GM19240 (cell line): ENCODE results near the gene DUSP18.
A peak's percentile ranks its signal among the peaks of the same experiment; 100 is the strongest.
"Not testable (repeated sequence)": the region's sequence is repeated elsewhere in the genome, so short reads cannot be mapped to it uniquely, and the experiment has no call there.

Experiments used
- DNase-seq: peaks from one replicate; pipeline ENCODE4 v3.0.0; 2011; ENCODE audit warnings: low spot score; ENCODE audit not compliant: insufficient read length

Gene DUSP18

DNA sequence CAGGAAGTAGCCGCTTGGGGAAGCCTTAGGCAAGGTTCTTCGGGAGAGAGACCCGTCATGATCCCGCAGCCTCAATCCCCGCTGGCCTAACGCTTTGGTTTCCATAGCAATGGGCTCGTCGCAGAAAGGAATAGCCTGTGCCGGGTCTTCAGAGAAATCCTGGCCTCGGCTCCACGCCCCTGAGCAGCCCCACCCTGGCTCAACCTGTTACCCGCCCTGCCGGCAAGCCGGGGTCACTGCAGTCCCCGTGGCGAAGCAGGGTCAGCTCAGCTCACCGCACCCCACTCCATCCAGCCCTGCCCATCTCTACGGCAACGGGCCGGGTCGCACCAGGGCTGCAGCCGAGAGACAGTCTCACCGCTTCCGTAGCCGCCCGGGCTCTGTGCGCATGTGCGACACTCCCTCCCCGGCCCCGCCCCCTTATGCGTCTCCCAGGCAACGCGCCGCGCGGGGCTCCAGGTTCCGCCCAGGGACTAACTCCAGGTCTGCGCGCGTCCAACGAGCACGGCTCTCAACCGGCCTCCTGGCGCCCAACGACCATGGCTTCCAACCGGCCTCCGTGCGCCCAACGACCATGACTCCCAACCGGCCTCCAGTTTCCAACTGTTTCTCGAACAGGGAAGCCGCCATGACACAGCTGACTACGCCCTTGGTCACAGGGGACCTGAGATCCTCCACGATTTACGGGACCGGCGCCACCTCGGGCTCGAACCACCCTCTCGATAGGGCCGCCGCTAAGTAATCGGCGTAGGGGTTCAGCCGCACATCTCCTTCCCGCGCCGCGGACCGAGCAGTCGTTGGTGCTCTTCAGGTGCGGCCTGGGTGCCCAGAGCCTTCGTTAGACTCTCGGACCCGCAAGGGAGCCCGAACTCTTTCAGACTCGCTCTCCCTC, at the start of gene DUSP18:
Gene DUSP18, minus strand, starts transcription at position 382 of the 892 bp plus-strand sequence. CDS start 3,872 bp downstream, outside the sequence.
- DNase-seq = peak; percentile 99

DNA sequence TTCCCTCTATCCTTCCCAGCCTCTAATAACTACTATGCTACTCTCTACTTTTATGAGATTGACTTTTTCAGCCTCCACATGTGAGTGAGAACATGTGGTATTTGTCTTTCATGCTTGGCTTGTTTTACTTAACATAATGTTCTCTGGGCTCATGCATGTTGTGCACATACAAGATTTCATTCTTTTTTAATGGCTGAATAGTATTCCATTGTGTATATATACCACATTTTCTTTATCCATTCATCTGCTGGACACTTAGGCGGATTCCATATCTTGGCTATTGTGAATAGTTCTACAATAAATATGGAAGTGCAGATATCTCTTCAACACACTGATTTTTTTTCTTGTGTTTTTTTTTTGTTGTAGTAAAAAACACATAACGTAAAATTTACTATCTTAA, 46.4 kb upstream of the DUSP18 start:
- no peak for DNase-seq

DNA sequence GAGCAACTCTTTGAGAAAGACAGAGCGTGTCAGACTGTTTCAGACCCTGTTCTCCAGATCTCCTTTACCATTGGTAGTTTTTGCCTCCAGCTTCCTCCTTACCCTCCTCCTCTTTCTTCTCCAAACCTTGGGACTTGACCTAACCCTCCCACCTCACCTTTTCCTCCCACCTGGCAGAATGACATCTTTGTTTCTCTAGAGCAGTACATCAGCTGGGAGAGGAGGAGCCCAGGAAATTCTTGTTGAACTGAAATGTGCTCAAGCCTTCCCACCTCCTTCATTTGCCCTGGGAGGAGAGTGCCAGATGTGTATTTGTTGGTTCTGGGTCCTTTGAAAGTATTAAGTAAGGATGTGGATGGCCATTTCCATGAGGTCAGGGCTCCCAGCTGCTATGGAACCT, 44.4 kb upstream of the DUSP18 start:
- no peak for DNase-seq

DNA sequence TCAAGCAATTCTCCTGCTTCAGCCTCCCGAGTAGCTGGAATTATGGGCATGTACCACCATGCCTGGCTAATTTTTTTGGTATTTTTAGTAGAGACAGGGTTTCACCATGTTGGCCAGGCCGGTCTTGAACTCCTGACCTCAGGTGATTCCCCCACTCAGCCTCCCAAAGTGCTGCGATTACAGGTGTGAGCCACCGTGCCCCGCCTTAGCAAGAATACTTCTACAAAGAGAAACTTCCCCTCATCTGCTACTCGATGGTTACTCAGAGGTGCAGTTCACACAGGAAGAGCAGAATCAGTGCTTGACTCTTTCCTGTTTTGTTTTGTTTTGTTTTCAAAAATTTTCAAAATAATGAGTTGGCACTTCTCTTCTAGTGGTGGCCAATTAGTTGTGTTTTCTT, 42.3 kb upstream of the DUSP18 start:
- not testable (repeated sequence) for DNase-seq

DNA sequence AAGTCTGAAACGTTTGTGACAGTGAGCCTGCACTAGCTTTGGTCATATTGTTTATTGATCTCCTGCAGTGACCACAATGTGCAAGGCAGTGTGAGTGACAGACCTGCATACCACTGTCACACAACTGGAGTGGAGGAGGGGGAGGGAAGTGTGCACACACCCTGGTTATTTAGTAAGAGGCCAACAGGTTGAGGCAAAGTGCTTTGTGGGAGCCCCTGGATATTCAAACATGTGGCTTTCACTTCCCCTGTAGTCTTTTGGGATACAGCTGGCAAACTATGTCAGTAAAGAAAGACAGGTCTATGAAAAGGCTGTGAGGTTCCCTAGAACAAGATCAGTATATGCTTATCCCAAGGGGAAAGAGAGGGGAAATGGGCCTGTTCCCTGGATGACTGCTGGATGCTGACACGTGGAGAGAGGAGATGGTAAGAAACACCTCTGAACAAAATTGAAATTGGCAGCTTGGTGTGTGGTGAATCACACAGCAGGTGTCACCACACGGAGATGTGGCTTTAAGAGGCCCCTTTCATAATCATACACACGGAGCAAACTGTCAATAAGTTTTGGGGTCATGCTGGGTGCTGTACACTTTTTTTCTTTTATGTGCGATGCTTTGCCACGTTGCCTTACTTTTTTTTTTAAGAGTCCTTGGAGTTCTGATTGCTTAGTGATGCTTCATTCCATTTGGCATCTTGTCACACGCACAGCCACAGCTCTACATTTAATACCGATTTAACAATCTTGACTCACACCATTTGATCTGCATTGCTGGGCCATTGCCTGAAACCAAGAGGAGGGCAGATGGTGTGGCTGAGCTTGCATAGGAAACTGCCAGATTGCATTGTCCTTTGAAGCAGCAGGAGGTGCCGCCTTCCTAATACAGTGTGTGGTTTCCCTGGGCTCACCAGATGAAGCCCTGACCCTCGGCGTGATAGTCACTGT, 38.3 kb upstream of the DUSP18 start:
- no peak for DNase-seq

DNA sequence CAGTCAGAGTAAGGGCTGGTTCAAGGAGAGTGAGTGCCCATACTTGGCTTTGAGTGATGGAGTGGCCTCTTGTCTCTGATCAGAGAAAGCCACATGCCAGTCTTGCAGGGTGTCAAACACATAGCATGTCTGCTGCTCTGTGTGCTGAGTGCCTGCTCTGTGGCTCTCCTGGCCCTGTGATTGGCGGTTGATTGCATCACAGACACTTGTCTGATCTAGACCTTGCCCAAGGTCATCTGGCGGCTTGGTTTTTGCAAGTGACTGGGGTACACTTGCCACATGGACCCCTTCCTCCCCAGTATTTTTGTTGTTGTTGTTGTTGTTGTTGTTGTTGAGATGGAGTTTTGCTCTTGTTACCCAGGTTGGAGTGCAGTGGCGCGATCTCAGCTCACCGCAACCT, 37.3 kb upstream of the DUSP18 start:
- DNase-seq = no peak

DNA sequence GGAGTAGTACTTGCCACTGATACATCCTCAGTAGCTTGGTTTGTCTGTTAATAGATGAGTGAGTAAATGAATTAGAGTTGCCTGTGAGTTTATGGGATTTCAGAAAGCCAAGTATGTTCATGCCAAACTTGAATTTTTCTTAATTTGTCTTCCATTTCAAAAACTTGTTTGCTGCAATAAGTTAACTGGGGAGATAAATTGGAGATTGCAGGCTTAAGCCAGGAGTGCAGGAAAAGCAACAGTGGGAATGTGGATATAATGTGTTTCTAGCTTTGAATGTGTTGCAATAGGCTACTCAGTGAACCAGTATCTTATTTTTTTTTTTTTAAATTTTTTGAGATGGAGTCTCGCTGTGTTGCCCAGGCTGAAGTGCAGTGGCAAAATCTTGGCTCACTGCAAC, 35.2 kb upstream of the DUSP18 start:
- DNase-seq = no peak

DNA sequence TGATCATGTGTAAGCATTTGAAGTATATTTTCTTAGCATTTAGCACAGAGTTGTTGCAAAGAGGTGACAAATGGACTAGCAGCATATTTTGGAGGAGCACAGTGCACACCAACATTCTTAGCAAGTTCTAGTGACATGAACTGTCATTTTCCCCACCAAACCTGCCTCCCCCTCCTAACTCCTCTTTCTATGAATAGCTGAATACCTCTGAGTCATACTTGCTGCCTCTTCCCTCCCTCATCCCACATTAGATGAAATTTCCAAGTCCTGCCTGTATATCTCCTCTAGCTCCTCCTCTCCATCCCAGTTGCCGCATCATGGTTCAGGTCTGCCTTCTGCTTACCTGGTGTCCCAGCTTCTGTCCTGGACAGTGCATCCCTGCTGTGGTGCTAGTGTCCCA, 34.2 kb upstream of the DUSP18 start:
- DNase-seq = no peak

DNA sequence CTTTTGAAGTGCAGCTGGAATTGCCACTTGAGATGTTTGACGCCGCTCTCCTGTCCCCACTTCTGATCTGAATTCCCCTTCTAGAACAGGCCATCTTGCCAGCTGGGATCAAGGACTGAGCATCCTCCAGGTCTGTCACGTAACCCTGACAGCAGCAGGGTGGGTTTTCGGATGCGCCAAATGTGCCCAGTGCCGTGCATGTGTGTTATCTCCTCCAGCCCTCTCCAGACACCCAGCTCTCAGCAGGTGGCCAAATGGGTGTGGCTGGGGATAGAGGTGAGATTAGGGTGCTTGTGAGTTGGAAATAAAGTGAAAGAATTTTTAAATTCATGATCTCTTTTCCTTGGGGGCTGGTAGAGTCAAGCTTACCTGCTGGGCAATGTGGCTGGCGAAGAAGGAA, 30.3 kb upstream of the DUSP18 start:
- DNase-seq = no peak

DNA sequence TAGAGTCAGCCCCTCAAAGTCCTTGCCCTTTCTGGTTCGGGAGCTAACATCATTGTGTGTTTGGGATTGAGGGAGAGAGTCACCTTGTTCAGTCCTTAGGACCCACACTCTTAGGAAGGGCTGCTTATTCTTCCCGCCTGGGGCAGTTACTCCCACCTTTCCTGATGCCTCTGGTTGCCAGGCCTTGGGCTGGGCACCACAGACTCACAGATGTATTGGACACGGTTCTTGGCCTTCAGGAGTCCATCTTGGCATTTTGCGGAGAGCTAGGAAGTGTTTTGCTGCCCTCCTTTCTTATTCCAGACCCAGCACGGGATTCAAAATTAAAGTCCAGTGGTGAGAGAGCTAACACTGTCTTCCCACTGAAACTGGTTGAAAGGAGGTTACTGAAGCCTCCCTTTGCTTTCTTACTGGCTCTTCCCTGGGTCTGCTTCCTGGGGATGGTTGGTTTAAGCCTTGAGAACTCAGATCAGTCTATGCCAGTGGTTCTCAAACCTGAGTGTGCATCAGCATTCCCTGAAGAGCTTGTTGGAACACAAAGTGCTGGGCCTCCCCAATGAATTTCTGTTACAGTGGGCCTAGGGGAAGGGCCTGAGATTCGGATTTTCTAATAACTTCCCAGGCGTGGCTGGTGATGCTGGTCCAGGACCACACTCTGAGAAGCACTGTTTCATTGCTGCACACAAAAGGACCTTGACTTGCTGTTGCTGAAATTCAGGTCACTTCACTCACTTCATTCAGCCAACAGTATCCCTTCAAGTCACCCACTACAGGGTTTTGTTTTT, 28.4 kb upstream of the DUSP18 start:
- DNase-seq = no peak

DNA sequence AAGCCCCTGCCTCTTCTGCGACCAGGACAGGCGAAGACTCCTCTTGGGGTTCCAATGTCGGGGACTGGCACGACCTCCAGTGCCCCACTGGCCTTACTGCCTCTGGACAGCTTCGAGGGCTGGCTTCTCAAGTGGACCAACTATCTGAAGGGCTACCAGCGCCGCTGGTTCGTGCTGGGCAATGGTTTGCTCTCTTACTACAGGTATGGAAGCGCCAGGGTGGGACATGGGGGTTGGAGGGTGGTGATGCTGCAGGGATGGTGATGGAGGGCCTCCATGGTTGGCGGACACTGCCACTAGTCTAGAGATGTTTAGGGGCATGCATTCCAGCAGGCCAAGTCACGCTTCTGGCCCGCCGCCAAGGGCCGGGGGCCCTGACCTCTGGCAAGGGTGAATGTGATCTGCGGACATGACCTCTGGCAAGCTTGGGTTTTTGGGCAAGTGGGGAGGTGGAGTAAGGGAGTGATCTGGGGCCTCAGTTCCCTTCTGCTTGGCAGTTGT, 27.7 kb upstream of the DUSP18 start:
- no peak for DNase-seq

DNA sequence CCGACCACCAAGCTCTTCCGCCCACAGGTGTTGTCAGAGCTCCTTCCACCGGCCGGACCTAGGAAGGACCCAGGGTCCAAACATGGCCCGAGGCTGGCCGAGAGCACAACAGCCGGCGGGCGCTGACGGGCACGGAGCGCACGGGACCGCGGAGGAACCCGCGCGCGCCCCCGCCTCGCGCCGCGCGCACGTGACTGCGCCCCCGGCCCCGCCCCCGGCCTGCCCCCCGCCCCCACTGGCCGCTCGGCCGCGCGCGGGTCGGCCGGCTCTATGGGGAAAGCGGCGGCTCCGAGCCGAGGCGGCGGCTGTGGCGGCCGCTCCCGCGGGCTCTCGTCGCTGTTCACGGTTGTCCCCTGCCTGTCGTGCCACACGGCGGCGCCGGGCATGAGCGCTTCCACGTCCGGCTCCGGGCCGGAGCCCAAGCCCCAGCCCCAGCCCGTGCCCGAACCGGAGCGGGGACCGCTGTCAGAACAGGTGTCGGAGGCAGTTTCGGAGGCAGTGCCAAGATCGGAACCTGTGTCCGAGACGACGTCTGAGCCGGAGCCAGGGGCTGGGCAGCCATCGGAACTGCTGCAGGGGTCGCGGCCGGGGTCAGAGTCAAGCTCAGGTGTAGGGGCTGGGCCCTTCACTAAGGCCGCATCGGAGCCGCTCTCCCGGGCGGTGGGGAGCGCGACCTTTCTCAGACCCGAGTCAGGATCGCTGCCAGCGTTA, 27.1 kb upstream of the DUSP18 start, which contains the start of gene OSBP2:
Gene OSBP2, plus strand, starts transcription at position 235 of the 711 bp plus-strand sequence. Its CDS starts 36 bp downstream, at position 271.
- no peak for DNase-seq

DNA sequence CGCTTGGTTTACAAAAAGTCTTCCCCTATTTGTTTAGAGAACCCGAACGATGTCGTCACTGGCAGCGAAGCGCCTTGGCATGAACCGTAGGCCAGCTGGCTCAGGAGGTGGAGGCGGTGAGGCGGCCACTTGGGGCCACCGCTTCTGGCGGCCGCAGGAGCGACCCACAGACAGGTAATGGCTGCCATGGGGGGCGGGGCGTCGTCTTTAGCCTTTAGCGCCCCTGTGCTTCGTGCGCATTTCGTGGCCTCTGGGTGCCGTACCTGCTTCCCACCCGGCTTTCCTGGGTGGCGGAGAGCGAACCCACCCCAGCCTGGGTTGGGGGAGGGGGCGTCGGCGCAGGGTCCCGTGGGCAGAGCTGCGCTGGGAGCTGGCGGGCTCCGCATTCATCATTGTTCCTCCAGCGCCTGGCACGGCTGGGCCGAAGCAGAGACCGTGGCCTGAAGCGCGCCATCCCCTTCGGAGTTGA, 26.5 kb upstream of the DUSP18 start:
- DNase-seq = no peak

DNA sequence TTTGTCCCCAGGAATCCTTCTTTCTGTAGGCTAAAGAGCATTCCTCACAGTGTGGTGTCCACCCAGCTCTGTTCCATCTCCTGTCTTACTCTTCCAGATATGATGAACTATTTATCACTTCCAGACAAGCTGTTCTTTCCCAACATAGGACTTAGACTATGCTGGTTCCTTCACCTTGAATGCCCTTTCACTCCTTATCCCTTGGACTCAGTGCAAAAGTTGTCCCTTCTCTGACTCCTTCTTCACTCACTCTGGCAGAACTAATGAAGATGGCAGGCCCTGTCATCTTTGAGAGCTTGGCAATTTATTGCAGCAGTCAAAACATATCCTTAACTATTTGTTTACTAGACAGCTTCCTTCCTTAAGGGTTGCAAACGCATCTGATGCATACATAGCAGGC, 23.5 kb upstream of the DUSP18 start:
- DNase-seq = no peak

DNA sequence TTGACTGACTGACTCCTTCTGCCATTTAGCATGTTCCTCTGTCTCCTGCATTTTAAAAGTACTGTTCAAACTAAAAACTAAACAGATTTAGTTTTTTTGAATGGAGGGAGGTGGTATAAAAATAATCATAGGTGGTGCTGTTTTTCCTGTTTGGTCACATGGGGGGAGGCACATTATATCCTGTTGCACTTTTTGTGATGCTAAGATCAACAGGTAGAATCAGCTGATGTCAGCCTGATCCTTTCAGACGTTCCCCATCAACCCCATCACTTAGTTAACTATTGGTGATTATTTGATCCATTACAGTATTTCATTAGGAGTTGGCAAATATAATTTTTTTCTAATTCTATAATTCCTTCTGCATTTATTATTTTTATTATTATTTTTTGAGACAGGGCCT, 21.9 kb upstream of the DUSP18 start:
- DNase-seq = no peak

DNA sequence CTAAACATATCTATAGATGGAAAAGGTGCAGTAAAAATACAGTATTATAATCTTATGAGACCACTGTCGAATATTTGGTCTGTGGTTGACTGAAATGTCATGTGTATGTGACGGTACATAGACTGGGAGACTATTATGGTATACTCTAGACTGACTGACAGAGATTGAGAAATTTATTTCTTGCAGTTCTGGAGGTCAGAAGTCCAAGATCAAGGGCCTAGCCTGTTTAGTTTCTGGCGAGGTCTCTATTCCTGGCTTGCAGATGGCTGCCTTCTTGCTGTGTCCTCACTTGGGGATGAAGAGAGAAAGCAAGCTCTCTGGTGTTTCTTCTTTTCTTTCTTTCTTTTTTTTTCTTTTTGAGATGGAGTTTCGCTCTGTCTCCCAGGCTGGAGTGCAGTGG, 19.7 kb upstream of the DUSP18 start:
- DNase-seq = no peak

DNA sequence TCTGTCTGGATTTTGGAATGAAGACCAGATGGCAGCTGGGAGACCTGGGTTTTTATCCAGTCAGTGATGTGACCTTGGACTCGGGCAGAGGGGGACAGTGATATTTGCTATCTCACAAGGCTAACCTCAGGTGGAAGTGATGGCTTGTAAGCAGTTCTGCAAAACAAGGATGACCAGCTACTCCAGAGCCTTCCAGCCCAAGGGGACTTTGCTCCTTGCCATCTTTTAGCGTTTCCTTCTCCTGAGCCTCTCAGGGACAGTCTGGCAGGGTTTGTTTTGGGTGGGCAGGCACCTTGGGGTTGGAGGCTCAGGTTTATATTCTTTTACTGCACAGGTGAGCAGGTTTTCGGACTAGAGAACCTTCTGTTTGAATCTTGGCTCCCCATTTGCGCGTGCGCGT, 17.5 kb upstream of the DUSP18 start:
- no peak for DNase-seq

DNA sequence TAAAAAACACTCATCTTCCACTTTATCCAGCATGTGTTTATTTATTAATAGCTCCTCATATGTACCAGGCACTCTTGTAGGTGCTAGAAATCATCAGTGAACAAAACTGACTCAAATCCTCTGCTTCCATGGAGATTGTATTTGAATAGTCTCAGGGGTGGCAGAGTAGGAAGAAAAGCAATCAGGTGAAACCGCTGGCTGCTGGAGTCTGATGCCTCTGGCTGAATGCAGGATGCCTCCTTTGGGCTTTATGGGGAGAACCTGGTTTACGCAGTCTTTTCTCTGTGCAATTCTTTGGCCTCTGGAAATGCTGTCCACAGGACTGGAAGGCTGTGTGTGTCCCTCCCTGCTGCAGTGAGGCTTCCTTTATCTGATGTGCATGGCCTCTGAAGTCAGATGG, 14.2 kb upstream of the DUSP18 start:
- no peak for DNase-seq

DNA sequence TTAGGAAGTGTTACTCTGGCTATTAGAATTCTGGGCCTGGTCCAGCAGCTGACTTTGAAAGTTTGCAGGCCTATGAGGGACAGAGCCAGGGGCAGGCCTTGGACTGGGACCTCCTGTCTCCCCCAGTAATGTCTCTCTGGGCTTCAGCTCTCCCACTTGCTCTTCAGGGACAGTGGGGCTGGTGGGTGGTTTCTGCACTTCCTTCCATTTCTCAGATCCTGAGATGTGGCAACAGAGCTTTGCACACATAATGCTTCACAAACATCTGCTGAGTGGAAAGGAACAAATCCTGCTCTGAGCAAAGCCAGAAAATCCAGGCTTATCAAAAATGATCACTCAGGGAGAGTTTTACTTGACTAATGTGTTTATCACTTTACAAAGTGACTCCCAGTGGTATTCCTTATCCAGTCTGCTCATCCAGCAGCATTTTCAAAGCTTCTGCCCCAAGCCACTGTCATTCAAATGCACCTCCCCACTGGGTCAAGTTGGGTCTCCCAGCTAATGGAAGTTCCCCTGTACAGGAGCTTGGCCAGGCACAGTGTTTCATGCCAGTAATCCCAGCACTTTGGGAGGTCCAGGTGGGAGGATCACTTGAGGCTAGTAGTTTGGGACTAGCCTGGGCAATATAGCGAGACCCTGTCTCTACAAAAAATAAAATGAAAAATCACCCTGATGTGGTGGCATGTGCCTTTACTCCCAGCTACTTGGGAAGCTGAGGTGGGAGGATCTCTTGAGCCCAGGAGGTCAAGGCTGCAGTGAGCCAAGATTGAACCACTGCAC, 13.5 kb upstream of the DUSP18 start:
- no peak for DNase-seq
